ENCODE measurements around the gene STYK1.

STYK1 gene

DNA sequence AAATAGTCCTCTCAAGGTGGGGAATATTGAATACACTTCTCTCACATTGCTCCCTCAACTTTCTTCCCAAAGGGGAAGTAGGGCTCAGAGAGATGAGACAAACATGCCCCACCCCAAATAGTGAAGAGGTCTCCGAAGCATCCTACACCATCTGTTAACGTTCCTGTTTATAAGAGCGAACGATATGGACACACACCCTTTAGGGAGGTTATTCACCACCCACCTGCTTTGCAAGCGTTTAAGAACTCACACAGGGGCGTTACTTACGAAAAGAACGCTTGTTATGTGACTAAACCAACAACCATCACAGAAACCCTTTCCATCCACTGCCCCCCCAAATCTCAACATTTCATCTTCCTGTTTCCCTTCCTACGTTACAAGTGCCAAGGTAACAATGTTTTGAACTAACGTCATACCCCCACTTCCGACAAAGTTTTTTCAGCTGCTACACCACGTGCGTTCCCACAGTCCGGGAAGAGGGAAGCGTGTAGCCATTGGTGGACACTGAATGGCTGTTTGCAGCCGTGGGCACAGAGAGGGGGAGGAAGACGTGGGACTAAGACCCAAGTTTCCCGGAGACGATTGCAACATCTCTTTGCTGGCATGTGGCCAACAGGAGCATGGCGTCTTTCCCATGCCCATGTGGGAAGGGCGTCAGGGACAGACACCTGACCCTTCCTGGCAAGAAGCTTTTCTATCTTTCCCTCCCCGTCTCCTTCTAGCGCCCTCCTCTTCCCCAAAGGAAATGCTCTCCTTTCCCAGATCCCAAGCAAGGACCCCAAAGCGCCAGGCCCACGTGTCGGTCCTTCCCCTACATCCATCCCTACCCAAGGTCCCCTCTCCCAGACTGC, 48.0 kb upstream of the STYK1 start:
- H3K27me3 ChIP-seq (ENCODE audit: insufficient read depth, low read length, poor library complexity, severe bottlenecking) = no peaks in the 10 kb centered on the region
- H4K20me1 ChIP-seq (ENCODE audit: insufficient read depth, low read length, poor library complexity, severe bottlenecking) = peaks cover 27% of the 10 kb centered on the region
- H3K4me1 ChIP-seq (ENCODE audit: insufficient read depth, low read length, poor library complexity, severe bottlenecking) = peaks cover 41% of the 10 kb centered on the region
- H3K9ac ChIP-seq (ENCODE audit: low read depth, low read length, poor library complexity, severe bottlenecking) = peak overlapping the region; percentile 79
- H3K9me3 ChIP-seq (ENCODE audit: insufficient read depth, low read depth, low read length) = no peaks in the 10 kb centered on the region
- TF ChIP-seq CTCF (conservative IDR thresholded peaks at IDR 0.05; ENCODE audit: low read length) (no peak), EZH2phosphoT487 (IDR thresholded peaks at IDR 0.05; ENCODE audit: borderline replicate concordance) (no peak)
- no peaks in the 10 kb centered on the region for H3K36me3 ChIP-seq (ENCODE audit: insufficient read depth, low read length)
- no peaks in the 10 kb centered on the region for H3F3A ChIP-seq (ENCODE audit: low read depth)
- H3K4me3 ChIP-seq (ENCODE audit: low read length, poor library complexity, severe bottlenecking) = peak overlapping the region; percentile 94
- H3K79me2 ChIP-seq (ENCODE audit: insufficient read depth, low read length) = peaks cover 69% of the 10 kb centered on the region
- no peaks in the 10 kb centered on the region for H3K9me2 ChIP-seq (replicated peaks; ENCODE audit: low read depth, low read length)
- H2AFZ ChIP-seq (ENCODE audit: low read length) = peak overlapping the region; percentile 61; the same call in 1 of the 2 replicates
- peak overlapping the region; percentile 74 for H3K4me2 ChIP-seq (ENCODE audit: low read depth, low read length, poor library complexity, severe bottlenecking)

DNA sequence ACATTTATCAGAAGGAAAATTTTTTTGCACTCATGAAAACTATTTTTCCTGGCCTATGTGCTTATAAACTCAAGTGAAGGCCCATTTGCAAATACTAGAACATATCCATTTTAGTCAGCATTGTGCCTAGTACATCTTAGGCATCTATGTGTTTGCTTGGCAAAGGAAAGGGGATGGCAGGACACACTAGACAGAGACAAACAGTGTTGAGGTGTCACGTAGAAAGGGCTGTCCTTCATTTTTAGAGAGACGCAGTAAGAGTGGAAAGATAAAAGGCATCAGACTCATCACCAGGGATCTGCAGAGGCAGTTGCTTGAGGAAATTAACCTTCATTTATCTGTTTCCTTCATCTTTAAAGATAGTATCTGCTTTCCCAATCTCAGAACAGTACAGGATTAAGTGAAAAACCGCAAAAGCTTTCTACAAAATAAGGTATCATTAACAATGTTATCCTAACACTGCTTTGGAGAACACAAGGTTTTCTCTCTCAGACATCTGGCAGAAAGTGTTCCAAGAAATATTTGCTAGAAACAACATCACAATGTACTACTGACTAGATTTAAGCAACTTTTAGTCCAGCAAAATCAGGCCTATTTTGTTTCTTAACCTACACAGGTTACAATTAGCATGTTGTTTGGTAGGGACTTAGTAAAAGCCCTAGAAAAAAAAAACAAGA, 47.3 kb upstream of the STYK1 start:
- Histone ChIP-seq H3K9ac (ENCODE audit: low read depth, low read length, poor library complexity, severe bottlenecking) (peak overlapping the region; percentile 79), H3K27me3 (ENCODE audit: insufficient read depth, low read length, poor library complexity, severe bottlenecking) (no peaks in the 10 kb centered on the region)

DNA sequence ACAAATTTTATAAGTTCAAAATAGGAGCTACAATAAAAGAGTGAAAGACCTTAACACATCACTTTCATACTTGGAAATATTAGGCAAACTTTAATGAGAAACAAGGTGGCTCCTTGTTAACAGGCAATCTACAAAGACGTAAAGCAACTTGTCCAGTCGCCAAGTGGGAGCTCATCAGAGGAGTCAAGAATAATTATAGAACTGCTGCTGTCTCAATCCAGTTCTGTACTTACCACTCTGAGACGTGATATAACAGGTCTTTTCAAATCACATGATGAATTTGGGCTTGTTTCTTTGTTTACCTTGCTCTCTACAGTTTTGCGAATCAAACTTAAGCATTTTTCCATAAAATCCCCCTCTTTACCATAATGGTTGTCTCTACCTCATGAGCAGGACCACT, 45.6 kb upstream of the STYK1 start:
- H3K4me3 ChIP-seq (ENCODE audit: low read length, poor library complexity, severe bottlenecking) = peak overlapping the region; percentile 94

More for the DNA sequence above, 47.3 kb upstream of the STYK1 start:
- Histone ChIP-seq H3K36me3 (ENCODE audit: insufficient read depth, low read length) (0 out of 2 replicates have a peak, but pooled peaks cover 2% of the 10 kb centered on the region), H3K9me3 (ENCODE audit: insufficient read depth, low read depth, low read length) (no peaks in the 10 kb centered on the region), H2AFZ (ENCODE audit: low read length) (no peak overlapping the region), H3K4me3 (ENCODE audit: low read length, poor library complexity, severe bottlenecking) (peak overlapping the region; percentile 94), H3K79me2 (ENCODE audit: insufficient read depth, low read length) (peaks cover 77% of the 10 kb centered on the region), H3F3A (ENCODE audit: low read depth) (no peaks in the 10 kb centered on the region), H3K9me2 (replicated peaks; ENCODE audit: low read depth, low read length) (no peaks in the 10 kb centered on the region), H3K4me2 (ENCODE audit: low read depth, low read length, poor library complexity, severe bottlenecking) (peak overlapping the region; percentile 74), H3K4me1 (ENCODE audit: insufficient read depth, low read length, poor library complexity, severe bottlenecking) (peaks cover 48% of the 10 kb centered on the region), H4K20me1 (ENCODE audit: insufficient read depth, low read length, poor library complexity, severe bottlenecking) (peaks cover 28% of the 10 kb centered on the region)
- TF ChIP-seq EZH2phosphoT487 (IDR thresholded peaks at IDR 0.05; ENCODE audit: borderline replicate concordance) (no peak), CTCF (conservative IDR thresholded peaks at IDR 0.05; ENCODE audit: low read length) (no peak)

More for the DNA sequence above, 45.6 kb upstream of the STYK1 start:
- H4K20me1 ChIP-seq (ENCODE audit: insufficient read depth, low read length, poor library complexity, severe bottlenecking) = peaks cover 32% of the 10 kb centered on the region
- H3K9ac ChIP-seq (ENCODE audit: low read depth, low read length, poor library complexity, severe bottlenecking) = peak overlapping the region; percentile 79
- peaks cover 81% of the 10 kb centered on the region for H3K79me2 ChIP-seq (ENCODE audit: insufficient read depth, low read length)
- H2AFZ ChIP-seq (ENCODE audit: low read length) = no peak overlapping the region
- H3K36me3 ChIP-seq (ENCODE audit: insufficient read depth, low read length) = peaks cover 10% of the 10 kb centered on the region; the same call in 1 of the 2 replicates
- H3K4me1 ChIP-seq (ENCODE audit: insufficient read depth, low read length, poor library complexity, severe bottlenecking) = peaks cover 53% of the 10 kb centered on the region
- peaks cover 2% of the 10 kb centered on the region; the same call in 1 of the 2 replicates for H3F3A ChIP-seq (ENCODE audit: low read depth)
- H3K9me3 ChIP-seq (ENCODE audit: insufficient read depth, low read depth, low read length) = no peaks in the 10 kb centered on the region
- H3K4me2 ChIP-seq (ENCODE audit: low read depth, low read length, poor library complexity, severe bottlenecking) = peak overlapping the region; percentile 74
- TF ChIP-seq EZH2phosphoT487 (IDR thresholded peaks at IDR 0.05; ENCODE audit: borderline replicate concordance) = no peak
- no peak for TF ChIP-seq CTCF (conservative IDR thresholded peaks at IDR 0.05; ENCODE audit: low read length)
- H3K9me2 ChIP-seq (replicated peaks; ENCODE audit: low read depth, low read length) = no peaks in the 10 kb centered on the region
- no peaks in the 10 kb centered on the region for H3K27me3 ChIP-seq (ENCODE audit: insufficient read depth, low read length, poor library complexity, severe bottlenecking)

Data from Loucy (cell line).